Mesendoderm (in vitro differentiated cells): Measurements from ENCODE around the gene CTAGE6.
"Not testable (repeated sequence)": the region's sequence is repeated elsewhere in the genome, so short reads cannot be mapped to it uniquely, and the experiment has no call there.

ENCODE experiments used
- DNase-seq: peaks from one replicate; pipeline ENCODE4 v3.0.0; 2013
- H2AK5ac ChIP-seq: 2 replicates; pipeline ENCODE4 v1.6.1; 2013; ENCODE audit warnings: low read length, inconsistent platforms
- H2BK120ac ChIP-seq: 2 replicates; pipeline ENCODE4 v1.6.1; 2013; ENCODE audit warnings: low read depth, mild to moderate bottlenecking, low read length, moderate library complexity, mixed read lengths
- H2BK15ac ChIP-seq: replicated peaks from 2 replicates; pipeline ENCODE4 v1.6.1; 2013; ENCODE audit warnings: low read depth, mild to moderate bottlenecking, moderate library complexity
- H2BK5ac ChIP-seq: 2 replicates; pipeline ENCODE4 v1.6.1; 2013; ENCODE audit warnings: low read length, inconsistent platforms
- H3K18ac ChIP-seq: 2 replicates; pipeline ENCODE4 v1.6.1; 2013; ENCODE audit warnings: mild to moderate bottlenecking, low read length, mixed read lengths
- H3K23ac ChIP-seq: one replicate; pipeline ENCODE4 v1.6.1; 2013; ENCODE audit warnings: low read length
- H3K27ac ChIP-seq: 2 replicates; pipeline ENCODE4 v1.5.1; 2013; ENCODE audit warnings: low read depth, mild to moderate bottlenecking, inconsistent platforms, low read length, moderate library complexity
- H3K27me3 ChIP-seq: 2 replicates; pipeline ENCODE4 v1.6.1; 2013; ENCODE audit warnings: low read length, control low read depth, mild to moderate bottlenecking, inconsistent platforms; ENCODE audit not compliant: insufficient read depth, poor library complexity
- H3K36me3 ChIP-seq: 2 replicates; pipeline ENCODE4 v1.6.1; 2013; ENCODE audit warnings: low read length, inconsistent platforms; ENCODE audit not compliant: control insufficient read depth, insufficient read depth
- H3K4ac ChIP-seq: one replicate; pipeline ENCODE4 v1.6.1; 2013; ENCODE audit warnings: low read depth, mild to moderate bottlenecking, low read length, moderate library complexity
- H3K4me1 ChIP-seq: 2 replicates; pipeline ENCODE4 v1.6.1; 2013; ENCODE audit warnings: low read depth, low read length, inconsistent platforms; ENCODE audit not compliant: control insufficient read depth
- H3K4me2 ChIP-seq: 2 replicates; pipeline ENCODE4 v1.6.1; 2013; ENCODE audit warnings: low read length
- H3K4me3 ChIP-seq: 2 replicates; pipeline ENCODE4 v1.5.1; 2013; ENCODE audit warnings: mild to moderate bottlenecking, low read length
- H3K56ac ChIP-seq: one replicate; pipeline ENCODE4 v1.6.1; 2013; ENCODE audit warnings: low read length
- H3K79me1 ChIP-seq: 2 replicates; pipeline ENCODE4 v1.6.1; 2013; ENCODE audit warnings: low read length, inconsistent platforms
- H3K79me2 ChIP-seq: 2 replicates; pipeline ENCODE4 v1.6.1; 2013; ENCODE audit warnings: mild to moderate bottlenecking, low read length; ENCODE audit not compliant: control insufficient read depth, insufficient read depth
- H3K9ac ChIP-seq: 2 replicates; pipeline ENCODE4 v1.6.1; 2013; ENCODE audit warnings: low read length, inconsistent platforms
- H4K5ac ChIP-seq: one replicate; pipeline ENCODE4 v1.6.1; 2013; ENCODE audit warnings: low read length
- H4K8ac ChIP-seq: one replicate; pipeline ENCODE4 v1.6.1; 2013; ENCODE audit warnings: low read depth, mild to moderate bottlenecking, control low read depth, low read length, moderate library complexity
- WGBS: extraction: QIAGEN DNeasy Blood & Tissue Kit; methylation state at CpG from one replicate; pipeline ENCODE4 v1.1.7; 2013; ENCODE audit warnings: low lambda C conversion rate, missing lambda C conversion rate; ENCODE audit not compliant: insufficient coverage; ENCODE audit errors: extremely low coverage; 5-methylcytosine and 5-hydroxymethylcytosine counted together

CTAGE6 gene

GRCh38 chr7:143765678-143766077, 8.2 kb upstream of the CTAGE6 start:
- not testable (repeated sequence) for H3K79me2 ChIP-seq, DNase-seq, H3K36me3 ChIP-seq

GRCh38 chr7:143763065-143763464, 5.6 kb upstream of the CTAGE6 start:
- not testable (repeated sequence) for H3K36me3 ChIP-seq, H3K4me1 ChIP-seq, H3K9ac ChIP-seq, H2AK5ac ChIP-seq, H2BK120ac ChIP-seq, H3K56ac ChIP-seq, H3K4me2 ChIP-seq, H4K8ac ChIP-seq, H2BK15ac ChIP-seq, H3K4me3 ChIP-seq, H3K27ac ChIP-seq, H3K4ac ChIP-seq, H3K18ac ChIP-seq, H3K79me1 ChIP-seq, H3K27me3 ChIP-seq, H3K79me2 ChIP-seq, H2BK5ac ChIP-seq, DNase-seq, H3K23ac ChIP-seq, H4K5ac ChIP-seq
- WGBS, result no CpG with 5 or more reads among the region's 1 CpG

More at GRCh38 chr7:143765678-143766077, 8.2 kb upstream of the CTAGE6 start:
- not testable (repeated sequence) for H3K9ac ChIP-seq, H2AK5ac ChIP-seq, H3K56ac ChIP-seq, H3K23ac ChIP-seq, H2BK120ac ChIP-seq, H4K5ac ChIP-seq, H3K4me2 ChIP-seq, H3K18ac ChIP-seq, H3K4ac ChIP-seq, H3K4me1 ChIP-seq, H2BK15ac ChIP-seq, H3K27me3 ChIP-seq, H2BK5ac ChIP-seq, H4K8ac ChIP-seq, H3K27ac ChIP-seq, H3K4me3 ChIP-seq, H3K79me1 ChIP-seq
- no CpG with 5 or more reads among the region's 5 CpGs for WGBS

GRCh38 chr7:143745340-143745739, 12.2 kb downstream of the CTAGE6 start:
- not testable (repeated sequence) for H3K56ac ChIP-seq, H3K79me2 ChIP-seq, H3K4ac ChIP-seq, H3K18ac ChIP-seq, H3K27ac ChIP-seq, H3K4me2 ChIP-seq, DNase-seq, H3K23ac ChIP-seq, H3K36me3 ChIP-seq, H2BK120ac ChIP-seq, H2AK5ac ChIP-seq, H3K79me1 ChIP-seq, H2BK5ac ChIP-seq, H4K5ac ChIP-seq, H3K27me3 ChIP-seq, H2BK15ac ChIP-seq, H3K4me1 ChIP-seq, H3K9ac ChIP-seq, H4K8ac ChIP-seq, H3K4me3 ChIP-seq
- no CpG with 5 or more reads among the region's 4 CpGs for WGBS

GRCh38 chr7:143737037-143737819, 20.3 kb downstream of the CTAGE6 start:
- DNase-seq, result peak; percentile 66
- H2BK5ac ChIP-seq, H3K4me3 ChIP-seq, H3K36me3 ChIP-seq, H3K18ac ChIP-seq, H3K4me1 ChIP-seq, H2BK120ac ChIP-seq, H3K9ac ChIP-seq, H3K79me2 ChIP-seq, H3K23ac ChIP-seq, H3K79me1 ChIP-seq, H3K27me3 ChIP-seq, H3K4ac ChIP-seq, H2AK5ac ChIP-seq, H2BK15ac ChIP-seq, H3K27ac ChIP-seq, H3K56ac ChIP-seq, H4K5ac ChIP-seq, H4K8ac ChIP-seq, H3K4me2 ChIP-seq: not testable (repeated sequence)
- WGBS, result no CpG with 5 or more reads among the region's 5 CpGs

- no peak overlapping the region for H4K8ac ChIP-seq
- H3K4ac ChIP-seq, result no peak overlapping the region
- no peak overlapping the region for H3K56ac ChIP-seq
- no peaks in the 10 kb centered on the region for H3K27me3 ChIP-seq
- no peak overlapping the region for H4K5ac ChIP-seq
- no peaks in the 10 kb centered on the region for H3K79me1 ChIP-seq
- no CpG with 5 or more reads among the region's 4 CpGs for whole genome bisulfite sequencing
- H3K23ac ChIP-seq, result no peak overlapping the region
- H3K9ac ChIP-seq, result no peak overlapping the region
- H3K79me2 ChIP-seq, result no peaks in the 10 kb centered on the region
- no peak overlapping the region for H2BK120ac ChIP-seq
- H3K27ac ChIP-seq, result no peak overlapping the region
- no peak overlapping the region for H2AK5ac ChIP-seq
- H3K4me2 ChIP-seq, result no peak overlapping the region
- no peak for DNase-seq
- H2BK15ac ChIP-seq, result no peak overlapping the region
- H2BK5ac ChIP-seq, result no peak overlapping the region
- H3K4me3 ChIP-seq, result no peak overlapping the region
- H3K18ac ChIP-seq, result no peak overlapping the region
- H3K4me1 ChIP-seq, result no peaks in the 10 kb centered on the region
- no peaks in the 10 kb centered on the region for H3K36me3 ChIP-seq
Observed at GRCh38 chr7:143735962-143736361, 21.5 kb downstream of the CTAGE6 start.

- no peaks in the 10 kb centered on the region for H3K4me1 ChIP-seq
- no peak overlapping the region for H3K4ac ChIP-seq
- DNase-seq, result no peak
- no peak overlapping the region for H3K9ac ChIP-seq
- H3K23ac ChIP-seq, result no peak overlapping the region
- no peak overlapping the region for H3K4me3 ChIP-seq
- WGBS, result no CpG with 5 or more reads among the region's 5 CpGs
- no peak overlapping the region for H2BK5ac ChIP-seq
- H2BK15ac ChIP-seq, result no peak overlapping the region
- H3K79me1 ChIP-seq, result no peaks in the 10 kb centered on the region
- H3K79me2 ChIP-seq, result no peaks in the 10 kb centered on the region
- no peak overlapping the region for H2AK5ac ChIP-seq
- H2BK120ac ChIP-seq, result no peak overlapping the region
- no peak overlapping the region for H3K4me2 ChIP-seq
- H3K27me3 ChIP-seq, result no peaks in the 10 kb centered on the region
- H3K18ac ChIP-seq, result no peak overlapping the region
- H3K27ac ChIP-seq, result no peak overlapping the region
- no peaks in the 10 kb centered on the region for H3K36me3 ChIP-seq
- H3K56ac ChIP-seq, result no peak overlapping the region
- no peak overlapping the region for H4K5ac ChIP-seq
- no peak overlapping the region for H4K8ac ChIP-seq
Observed at GRCh38 chr7:143733876-143734275, 23.6 kb downstream of the CTAGE6 start.
